Nephron progenitor cell (in vitro differentiated cells): ENCODE data around the gene TMUB1.
A peak's percentile ranks its signal among the peaks of the same experiment; 100 is the strongest.

Source experiments
- DNase-seq: peaks from one replicate; pipeline ENCODE4 v3.0.0; 2021
- H3K27ac Mint-ChIP-seq: 2 replicates; pipeline ENCODE4 v1.8.0; 2021; ENCODE audit warnings: mild to moderate bottlenecking, moderate library complexity, mixed read lengths
- H3K27me3 Mint-ChIP-seq: 2 replicates; pipeline ENCODE4 v1.8.0; 2021; ENCODE audit warnings: mild to moderate bottlenecking, low read depth, mixed read lengths; ENCODE audit not compliant: poor library complexity
- H3K36me3 Mint-ChIP-seq: 2 replicates; pipeline ENCODE4 v1.8.0; 2021; ENCODE audit warnings: low read depth, mixed read lengths
- H3K4me1 Mint-ChIP-seq: 2 replicates; pipeline ENCODE4 v1.8.0; 2021; ENCODE audit warnings: mixed read lengths
- H3K4me3 Mint-ChIP-seq: 2 replicates; pipeline ENCODE4 v1.8.0; 2021; ENCODE audit warnings: mild to moderate bottlenecking, moderate library complexity, mixed read lengths
- H3K9me3 Mint-ChIP-seq: 2 replicates; pipeline ENCODE4 v1.8.0; 2021; ENCODE audit warnings: mild to moderate bottlenecking, moderate library complexity, mixed read lengths
- CTCF ChIP-seq: fragments of 200-600 bp; sonication (generic); IDR thresholded peaks from 2 replicates; pipeline ENCODE4 v1.5.0; 2021; ENCODE audit warnings: antibody characterized with exemption

TMUB1 gene

GRCh38 chr7:151115836-151116418 is 32.6 kb upstream of the TMUB1 start:
- TF ChIP-seq CTCF: no peak
- H3K27me3 Mint-ChIP-seq: peaks cover 55% of the 10 kb centered on the region
- H3K36me3 Mint-ChIP-seq: peaks cover 23% of the 10 kb centered on the region
- H3K9me3 Mint-ChIP-seq: no peaks in the 10 kb centered on the region
- H3K4me3 Mint-ChIP-seq: peak overlapping the region; percentile 71
- DNase-seq: no peak
- H3K27ac Mint-ChIP-seq: no peak overlapping the region
- H3K4me1 Mint-ChIP-seq: peaks cover 30% of the 10 kb centered on the region

- Mint-ChIP-seq H3K4me3 (peak overlapping the region; percentile 71), H3K4me1 (peaks cover 30% of the 10 kb centered on the region), H3K36me3 (peaks cover 16% of the 10 kb centered on the region), H3K27ac (no peak overlapping the region), H3K27me3 (peaks cover 50% of the 10 kb centered on the region), H3K9me3 (no peaks in the 10 kb centered on the region)
- TF ChIP-seq CTCF: no peak
- DNase-seq: peak; percentile 69
These were observed 32.0 kb upstream of the TMUB1 start for GRCh38 chr7:151115121-151115835.

GRCh38 chr7:151114151-151115090 is 31.1 kb upstream of the TMUB1 start:
- peak; percentile 56 for DNase-seq
- Mint-ChIP-seq H3K4me1 (peaks cover 33% of the 10 kb centered on the region), H3K27me3 (peaks cover 53% of the 10 kb centered on the region), H3K4me3 (peak overlapping the region; percentile 73), H3K27ac (no peak overlapping the region), H3K9me3 (no peaks in the 10 kb centered on the region), H3K36me3 (peaks cover 11% of the 10 kb centered on the region)
- no peak for TF ChIP-seq CTCF

- Mint-ChIP-seq H3K4me1 (peaks cover 41% of the 10 kb centered on the region), H3K27me3 (peaks cover 49% of the 10 kb centered on the region), H3K4me3 (peak overlapping the region; percentile 73), H3K9me3 (no peaks in the 10 kb centered on the region), H3K36me3 (peaks cover 3% of the 10 kb centered on the region), H3K27ac (peak overlapping the region; percentile 66)
- no peak for DNase-seq
- no peak for TF ChIP-seq CTCF
These were observed 30.3 kb upstream of the TMUB1 start for GRCh38 chr7:151113344-151114150.

GRCh38 chr7:151110941-151111645 is 27.8 kb upstream of the TMUB1 start:
- no peak overlapping the region for H3K4me3 Mint-ChIP-seq
- peaks cover 34% of the 10 kb centered on the region for H3K27me3 Mint-ChIP-seq
- peaks cover 41% of the 10 kb centered on the region for H3K4me1 Mint-ChIP-seq
- peak; percentile 86 for TF ChIP-seq CTCF
- no peak overlapping the region for H3K27ac Mint-ChIP-seq
- peak; percentile 80 for DNase-seq
- H3K9me3 Mint-ChIP-seq: no peaks in the 10 kb centered on the region
- H3K36me3 Mint-ChIP-seq: no peaks in the 10 kb centered on the region
